GM13977 (cell line): ENCODE measurements around the gene ABI3BP.

Source experiments
- DNase-seq: peaks from one replicate; pipeline ENCODE4 v3.0.0; 2012; ENCODE audit warnings: low spot score
- CTCF ChIP-seq: IDR thresholded peaks from 2 replicates; pipeline ENCODE4 v1.5.1; 2012; ENCODE audit warnings: mild to moderate bottlenecking, control low read depth; ENCODE audit not compliant: insufficient read depth; ENCODE audit errors: extremely low read depth, missing control alignments
- in situ Hi-C: fragments of 300-500 bp; cut with MboI; formaldehyde crosslinking; loops from one replicate; pipeline ENCODE4 v1.12.0; 2022; ENCODE audit warnings: low sequenced_read_pairs, low pct_unique_long_range_greater_than_20kb, mixed read lengths, inconsistent platforms; ENCODE audit not compliant: unreplicated experiment

The ABI3BP gene

DNA sequence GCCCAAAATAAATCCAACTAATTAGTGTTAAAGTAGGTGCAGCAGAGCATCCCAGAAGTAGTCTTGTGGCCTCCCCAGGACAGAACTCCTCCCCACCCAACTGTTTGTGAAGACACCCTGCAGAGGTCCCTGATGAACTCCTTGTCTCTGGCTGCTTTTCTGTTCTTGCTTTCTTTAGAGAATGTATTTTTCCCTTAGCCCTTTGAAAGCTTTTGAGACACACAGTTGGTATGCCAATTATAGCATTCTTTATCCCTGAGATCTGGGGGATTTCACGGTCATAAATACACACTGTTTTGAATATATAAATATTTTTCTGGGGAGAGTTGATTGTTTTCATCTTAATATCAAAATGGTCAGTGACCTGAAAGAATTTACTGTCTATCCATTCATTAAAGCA is 274.1 kb downstream of the ABI3BP start:
- no peak for DNase-seq
- TF ChIP-seq CTCF: no peak
- in situ Hi-C loops: no loop called here

DNA sequence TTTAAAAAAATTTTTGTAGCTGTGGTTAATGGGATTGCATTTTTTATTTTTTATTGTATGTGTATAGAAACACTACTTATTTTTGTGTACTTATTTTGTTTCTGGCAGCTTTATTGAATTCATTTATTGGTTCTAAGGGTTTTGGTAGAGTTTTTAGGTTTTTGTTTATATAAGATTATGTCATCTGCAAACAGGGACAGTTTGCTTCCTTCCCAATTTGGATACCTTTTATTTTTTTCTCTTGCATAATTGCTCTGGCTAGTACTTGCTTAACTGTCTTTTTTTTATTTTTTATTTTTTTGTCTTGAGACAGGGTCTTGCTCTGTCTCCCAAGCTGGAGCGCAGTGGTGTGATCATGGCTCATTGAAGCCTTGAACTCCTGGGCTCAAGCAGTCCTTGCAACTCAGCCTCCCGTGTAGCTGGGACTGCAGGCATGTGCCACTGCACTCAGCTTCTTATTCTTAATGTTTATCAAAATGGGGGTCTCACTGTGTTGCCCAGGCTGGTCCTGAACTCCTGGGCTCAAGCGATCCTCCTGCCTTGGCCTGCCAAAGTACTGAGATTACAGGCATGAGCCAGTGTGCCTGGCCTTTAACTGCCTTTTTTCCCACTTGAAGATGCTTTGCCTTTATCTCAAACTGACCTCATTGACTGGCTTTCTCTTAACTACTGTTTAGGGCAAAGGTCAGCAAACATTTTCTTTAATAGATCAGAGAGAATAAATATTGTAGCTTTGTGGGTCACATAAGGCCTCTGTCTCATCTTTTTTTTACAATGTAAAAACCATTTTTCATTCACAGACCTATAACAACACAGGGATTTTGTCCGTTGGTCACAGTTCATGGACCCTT is 275.4 kb downstream of the ABI3BP start:
- TF ChIP-seq CTCF: no peak
- in situ Hi-C loops: no loop called here

GRCh38 chr3:100717063-100717462 is 276.2 kb downstream of the ABI3BP start:
- TF ChIP-seq CTCF: no peak
- in situ Hi-C loops: no loop called here

More for the DNA sequence above, 275.4 kb downstream of the ABI3BP start:
- DNase-seq: no peak

GRCh38 chr3:100715176-100715575 is 278.0 kb downstream of the ABI3BP start:
- TF ChIP-seq CTCF: no peak
- in situ Hi-C loops: no loop called here
- no peak for DNase-seq

More at GRCh38 chr3:100717063-100717462, 276.2 kb downstream of the ABI3BP start:
- DNase-seq: no peak

- in situ Hi-C loops: no loop called here
- peak; percentile 32 for TF ChIP-seq CTCF
- DNase-seq: peak; percentile 73
Measured at GRCh38 chr3:100710261-100710968, 282.8 kb downstream of the ABI3BP start.

GRCh38 chr3:100709842-100710260 is 283.4 kb downstream of the ABI3BP start:
- in situ Hi-C loops: no loop called here
- TF ChIP-seq CTCF: no peak
- DNase-seq: peak; percentile 29
